OCI-LY3 (cell line): ENCODE results near the gene BNC2.

ENCODE experiments used
- H2AFZ ChIP-seq: fragments of 200-600, 300-600 bp; shearing (Covaris generic); 2 replicates; pipeline ENCODE4 v1.6.0; 2014; ENCODE audit warnings: antibody characterized with exemption, low read depth, low read length
- H3K27ac ChIP-seq: fragments of 200-600, 300-600 bp; sonication (generic); 2 replicates; pipeline ENCODE4 v1.5.1; 2014; ENCODE audit warnings: mild to moderate bottlenecking, low read length, moderate library complexity, mixed read lengths
- H3K27me3 ChIP-seq: fragments of 200-600, 300-600 bp; sonication (generic); 2 replicates; pipeline ENCODE4 v1.6.1; 2014; ENCODE audit warnings: low read depth, low read length, mixed read lengths
- H3K36me3 ChIP-seq: fragments of 200-600, 300-600 bp; sonication (generic); replicated peaks from 2 replicates; pipeline ENCODE3; 2014; ENCODE audit warnings: low read depth, low read length, mixed read lengths
- H3K4me1 ChIP-seq: fragments of 300-600, 200-600 bp; sonication (generic); 2 replicates; pipeline ENCODE4 v1.6.1; 2014; ENCODE audit warnings: low read length, mixed read lengths
- H3K4me2 ChIP-seq: fragments of 200-600, 300-600 bp; sonication (generic); 2 replicates; pipeline ENCODE4 v1.6.1; 2014; ENCODE audit warnings: low read length, mixed read lengths
- H3K4me3 ChIP-seq: fragments of 300-600, 200-600 bp; sonication (generic); 2 replicates; pipeline ENCODE4 v1.5.1; 2014; ENCODE audit warnings: antibody characterized with exemption, mild to moderate bottlenecking, low read length, moderate library complexity
- H3K79me2 ChIP-seq: fragments of 300-600, 200-600 bp; shearing (Covaris generic); 2 replicates; pipeline ENCODE4 v1.6.1; 2014; ENCODE audit warnings: mild to moderate bottlenecking, low read length, mixed read lengths
- H3K9ac ChIP-seq: fragments of 300-600, 200-600 bp; shearing (Covaris generic); 2 replicates; pipeline ENCODE4 v1.6.0; 2014; ENCODE audit warnings: mild to moderate bottlenecking, low read length, moderate library complexity
- H3K9me3 ChIP-seq: fragments of 200-600, 300-600 bp; shearing (Covaris generic); 2 replicates; pipeline ENCODE4 v1.6.1; 2014; ENCODE audit warnings: low read length, mixed read lengths; ENCODE audit not compliant: insufficient read depth
- H4K20me1 ChIP-seq: fragments of 200-600, 300-600 bp; sonication (generic); 2 replicates; pipeline ENCODE4 v1.6.1; 2016; ENCODE audit warnings: low read length, mixed read lengths; ENCODE audit not compliant: insufficient read depth
- EZH2phosphoT487 ChIP-seq: fragments of 200-600 bp; shearing (Covaris generic); IDR thresholded peaks from 2 replicates; pipeline ENCODE4 v1.6.1; 2018; ENCODE audit warnings: antibody characterized with exemption, mixed run types, low read depth
- TF ChIP-seq, protein P1 (sequence below): fragments of 200-600, 300-600 bp; sonication (generic); IDR thresholded peaks from 2 replicates; pipeline ENCODE4 v1.5.1; 2014; ENCODE audit warnings: antibody characterized with exemption, low read length, low read depth

Gene BNC2

DNA sequence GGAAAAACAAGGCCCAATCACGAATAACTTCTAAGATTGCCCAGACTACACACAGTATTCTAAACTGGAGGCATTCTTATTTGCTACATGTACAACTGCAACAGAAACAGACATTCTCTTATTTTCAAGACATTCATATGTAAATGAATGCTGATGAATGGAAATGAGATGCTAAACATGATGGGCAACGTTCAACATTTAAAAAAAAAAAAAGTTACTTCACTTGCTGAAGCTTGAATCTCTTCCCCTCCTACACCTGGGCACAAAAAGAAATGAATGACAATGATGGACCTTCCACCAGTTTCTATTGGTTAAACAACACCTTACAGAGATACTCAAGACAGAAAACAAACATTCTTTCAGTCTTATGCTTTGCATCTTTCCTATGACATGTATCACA lies 160.5 kb downstream of the BNC2 start:
- H3K9me3 ChIP-seq = no peaks in the 10 kb centered on the region
- H3K9ac ChIP-seq = no peak overlapping the region
- H3K79me2 ChIP-seq = no peaks in the 10 kb centered on the region
- no peaks in the 10 kb centered on the region for H3K36me3 ChIP-seq
- H3K27me3 ChIP-seq = no peaks in the 10 kb centered on the region
- no peaks in the 10 kb centered on the region for H4K20me1 ChIP-seq
- H3K4me1 ChIP-seq = no peaks in the 10 kb centered on the region
- no peak for TF ChIP-seq EZH2phosphoT487
- TF ChIP-seq, protein P1, sequence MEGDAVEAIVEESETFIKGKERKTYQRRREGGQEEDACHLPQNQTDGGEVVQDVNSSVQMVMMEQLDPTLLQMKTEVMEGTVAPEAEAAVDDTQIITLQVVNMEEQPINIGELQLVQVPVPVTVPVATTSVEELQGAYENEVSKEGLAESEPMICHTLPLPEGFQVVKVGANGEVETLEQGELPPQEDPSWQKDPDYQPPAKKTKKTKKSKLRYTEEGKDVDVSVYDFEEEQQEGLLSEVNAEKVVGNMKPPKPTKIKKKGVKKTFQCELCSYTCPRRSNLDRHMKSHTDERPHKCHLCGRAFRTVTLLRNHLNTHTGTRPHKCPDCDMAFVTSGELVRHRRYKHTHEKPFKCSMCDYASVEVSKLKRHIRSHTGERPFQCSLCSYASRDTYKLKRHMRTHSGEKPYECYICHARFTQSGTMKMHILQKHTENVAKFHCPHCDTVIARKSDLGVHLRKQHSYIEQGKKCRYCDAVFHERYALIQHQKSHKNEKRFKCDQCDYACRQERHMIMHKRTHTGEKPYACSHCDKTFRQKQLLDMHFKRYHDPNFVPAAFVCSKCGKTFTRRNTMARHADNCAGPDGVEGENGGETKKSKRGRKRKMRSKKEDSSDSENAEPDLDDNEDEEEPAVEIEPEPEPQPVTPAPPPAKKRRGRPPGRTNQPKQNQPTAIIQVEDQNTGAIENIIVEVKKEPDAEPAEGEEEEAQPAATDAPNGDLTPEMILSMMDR = no peak
- no peak overlapping the region for H2AFZ ChIP-seq
- no peak overlapping the region for H3K4me2 ChIP-seq
- no peak overlapping the region for H3K4me3 ChIP-seq
- no peak overlapping the region for H3K27ac ChIP-seq

DNA sequence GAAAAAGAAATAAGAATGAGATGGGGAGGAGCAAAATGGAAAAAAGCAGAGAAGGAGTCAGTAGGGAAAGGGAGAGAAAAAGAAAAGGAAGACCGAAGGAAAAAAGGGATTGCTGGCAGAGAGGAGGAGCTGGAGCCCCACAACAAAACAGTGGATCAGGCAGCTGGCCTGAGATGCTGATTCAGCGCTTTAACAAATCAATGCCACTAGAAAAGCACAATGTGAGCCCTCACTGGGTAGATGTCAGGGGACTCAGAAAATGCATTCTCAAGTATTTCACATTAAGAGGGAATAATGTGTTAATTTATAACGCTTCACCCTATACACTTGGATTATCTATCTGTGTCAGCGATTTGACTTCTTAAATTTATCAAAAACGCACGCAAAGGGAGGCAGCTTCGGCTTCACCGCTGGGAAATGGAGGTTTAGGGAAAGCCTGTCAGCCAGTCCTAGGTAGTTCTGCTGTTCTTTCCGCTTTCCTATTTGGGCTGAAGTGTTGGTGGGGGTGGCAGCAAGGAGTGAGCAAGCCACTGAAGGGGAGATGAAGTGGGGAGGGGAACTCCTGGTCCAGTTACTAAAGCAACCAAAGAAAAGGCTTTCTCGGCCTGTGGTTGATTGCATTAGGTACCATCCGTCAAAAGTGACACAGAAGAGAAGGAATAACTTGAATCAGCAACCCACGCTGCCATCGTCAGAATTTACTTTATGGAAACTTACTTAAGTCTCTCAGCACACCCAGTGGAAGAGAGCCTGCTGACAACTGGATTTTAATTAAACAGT lies 161.6 kb downstream of the BNC2 start:
- no peaks in the 10 kb centered on the region for H3K4me1 ChIP-seq
- TF ChIP-seq, protein P1 = no peak
- TF ChIP-seq EZH2phosphoT487 = no peak
- H3K79me2 ChIP-seq = no peaks in the 10 kb centered on the region
- H3K4me2 ChIP-seq = no peak overlapping the region
- H3K9me3 ChIP-seq = no peaks in the 10 kb centered on the region
- H3K4me3 ChIP-seq = no peak overlapping the region
- H3K36me3 ChIP-seq = no peaks in the 10 kb centered on the region
- no peak overlapping the region for H2AFZ ChIP-seq
- H3K27ac ChIP-seq = no peak overlapping the region
- no peak overlapping the region for H3K9ac ChIP-seq
- no peaks in the 10 kb centered on the region for H4K20me1 ChIP-seq
- H3K27me3 ChIP-seq = no peaks in the 10 kb centered on the region

DNA sequence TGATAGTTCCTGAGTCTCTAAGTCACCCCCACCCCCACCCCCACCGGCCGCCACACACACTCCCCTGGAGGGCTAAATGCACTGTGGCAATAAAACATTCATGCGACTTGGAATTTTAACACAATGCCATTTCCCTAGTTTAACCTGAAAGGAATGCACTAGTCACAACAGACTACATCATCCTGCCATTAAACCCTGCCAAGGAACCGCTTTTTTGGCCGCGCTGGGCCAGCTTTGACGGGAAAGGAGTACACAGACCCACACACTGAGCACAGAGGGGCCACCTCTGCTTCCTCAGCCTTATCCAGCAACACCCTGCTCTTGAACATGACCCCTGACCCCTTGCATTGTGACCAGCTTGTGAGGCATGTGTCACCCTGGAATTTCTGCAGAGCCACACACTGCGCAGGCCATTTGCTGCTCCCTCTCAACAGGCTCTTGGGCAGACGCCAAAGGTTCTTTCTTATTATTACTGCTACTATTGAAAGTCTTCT lies 165.3 kb downstream of the BNC2 start:
- TF ChIP-seq EZH2phosphoT487 = no peak
- TF ChIP-seq, protein P1 = no peak
- Histone ChIP-seq H3K27ac (no peak overlapping the region), H3K27me3 (no peaks in the 10 kb centered on the region), H3K4me2 (no peak overlapping the region), H3K4me3 (no peak overlapping the region), H3K36me3 (no peaks in the 10 kb centered on the region), H3K9ac (no peak overlapping the region), H2AFZ (no peak overlapping the region), H3K79me2 (no peaks in the 10 kb centered on the region), H3K4me1 (no peaks in the 10 kb centered on the region), H3K9me3 (no peaks in the 10 kb centered on the region), H4K20me1 (no peaks in the 10 kb centered on the region)

DNA sequence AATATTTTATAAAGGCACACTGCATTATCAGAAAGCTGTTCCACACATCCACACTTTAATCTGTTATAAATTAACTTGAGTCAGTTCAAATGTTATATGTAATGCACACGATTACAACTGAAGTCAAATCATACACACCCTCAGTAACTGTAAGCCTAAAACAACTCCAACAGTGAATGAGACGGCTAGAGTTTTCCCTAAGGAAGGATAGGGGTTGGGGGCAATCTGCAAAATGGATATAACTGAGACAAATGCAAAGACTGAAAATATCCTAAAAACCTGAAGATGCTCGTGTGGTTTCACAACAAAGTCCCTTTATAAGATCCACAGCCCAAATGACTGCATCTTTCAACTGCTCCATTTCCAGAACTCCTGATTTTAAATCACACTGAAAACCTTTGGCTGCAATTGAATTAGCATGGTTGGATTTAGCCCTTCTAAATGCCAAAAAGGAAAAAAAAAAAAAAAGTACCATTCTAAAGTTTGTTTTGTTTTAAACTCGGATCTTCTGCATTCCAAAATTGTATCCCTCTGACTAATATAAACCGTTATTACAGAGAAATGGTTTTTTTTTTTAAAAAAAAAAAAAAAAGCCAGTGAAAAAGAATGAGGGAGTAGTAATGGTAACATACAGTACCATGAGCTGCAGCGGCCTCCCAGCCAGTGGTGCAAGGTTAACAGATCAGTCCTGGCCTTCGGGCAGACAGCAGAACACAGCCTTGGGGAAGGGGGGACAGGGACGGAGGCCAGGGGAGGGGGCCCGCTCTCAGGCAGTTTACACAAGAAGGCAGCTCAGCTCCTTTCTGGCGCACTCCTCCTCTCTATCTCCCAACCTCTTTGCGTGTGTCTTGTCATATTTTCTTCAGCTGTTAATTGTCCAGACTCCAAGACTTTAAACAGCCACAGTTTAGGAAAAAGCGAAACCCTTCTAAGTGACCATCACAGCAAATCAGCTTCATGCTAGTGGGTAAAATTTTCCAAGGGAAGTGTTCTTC lies 166.1 kb downstream of the BNC2 start:
- Histone ChIP-seq H3K27ac (no peak overlapping the region), H3K79me2 (no peaks in the 10 kb centered on the region), H4K20me1 (no peaks in the 10 kb centered on the region), H3K4me1 (no peaks in the 10 kb centered on the region), H3K27me3 (no peaks in the 10 kb centered on the region), H3K4me3 (no peak overlapping the region), H3K36me3 (no peaks in the 10 kb centered on the region), H3K9me3 (no peaks in the 10 kb centered on the region), H2AFZ (no peak overlapping the region), H3K4me2 (no peak overlapping the region), H3K9ac (no peak overlapping the region)
- TF ChIP-seq EZH2phosphoT487 = no peak
- TF ChIP-seq, protein P1 = no peak
